HL-60 (cell line): Measurements from ENCODE around the gene AARSD1.

Experiments used
- CTCF ChIP-seq: IDR thresholded peaks from one replicate; pipeline ENCODE4 v1.5.1; 2011; ENCODE audit warnings: low read length, control low read depth, inconsistent platforms; ENCODE audit not compliant: insufficient read depth
- GABPA ChIP-seq: IDR thresholded peaks from 2 replicates; pipeline ENCODE4 v1.6.1; 2012; ENCODE audit warnings: low read depth
- POLR2AphosphoS5 ChIP-seq: IDR thresholded peaks from 2 replicates; pipeline ENCODE4 v1.6.1; 2012; ENCODE audit warnings: low read depth
- REST ChIP-seq: IDR thresholded peaks from 2 replicates; pipeline ENCODE4 v1.6.1; 2012; ENCODE audit warnings: low read depth; ENCODE audit not compliant: insufficient replicate concordance
- SPI1 ChIP-seq: IDR thresholded peaks from 2 replicates; pipeline ENCODE4 v1.6.1; 2012; ENCODE audit warnings: low read depth, mild to moderate bottlenecking, borderline replicate concordance

- TF ChIP-seq CTCF, result no peak
- no peak for TF ChIP-seq POLR2AphosphoS5
- no peak for TF ChIP-seq REST
- no peak for TF ChIP-seq GABPA
- peak; percentile 54; the same call in 1 of the 2 replicates for TF ChIP-seq SPI1
Measured at GRCh38 chr17:42906772-42907446, 57.3 kb downstream of the AARSD1 start.
